Vagina (tissue), 2 donors: ENCODE measurements around the gene ANKUB1. TPM values are rescaled to one million over a fixed set of nuclear protein-coding genes. Genes with fewer than 3 reads are reported as not detected.

ENCODE experiments used
- DNase-seq, 2 donors: peaks; one replicate each; pipeline ENCODE4 v3.0.0-alpha.2; 2017; ENCODE audit errors: extremely low spot score in 2 of 2
- H3K27ac ChIP-seq: fragments of 200-600 bp; sonication (generic); one replicate; pipeline ENCODE4 v1.5.1; 2019
- H3K27me3 ChIP-seq: fragments of 200-600 bp; sonication (generic); one replicate; pipeline ENCODE4 v1.5.1; 2019
- H3K36me3 ChIP-seq, 2 donors: fragments of 200-600 bp; sonication (generic); one replicate each; pipeline ENCODE4 v1.5.1; 2017 to 2019
- H3K4me1 ChIP-seq: fragments of 200-600 bp; sonication (generic); one replicate; pipeline ENCODE4 v1.5.1; 2019
- H3K4me3 ChIP-seq, 2 donors: fragments of 200-600 bp; sonication (generic); 1 replicate in 1 of 2; 2 replicates in 1 of 2; pipeline ENCODE4 v1.5.1; 2016 to 2019
- H3K9me3 ChIP-seq: fragments of 200-600 bp; sonication (generic); one replicate; pipeline ENCODE4 v1.5.1; 2019
- POLR2A ChIP-seq, 2 donors: fragments of 450-650 bp; IDR thresholded peaks; one replicate each; pipeline ENCODE4 v1.6.1; 2017; ENCODE audit warnings: antibody characterized with exemption in 2 of 2, mild to moderate bottlenecking in 2 of 2, moderate library complexity in 2 of 2
- POLR2AphosphoS5 ChIP-seq, 2 donors: sonication (generic); formaldehyde crosslinking; IDR thresholded peaks; one replicate each; pipeline ENCODE4 v1.9.0; 2017; ENCODE audit warnings: antibody characterized with exemption in 2 of 2, mild to moderate bottlenecking in 2 of 2, low read depth in 1 of 2; ENCODE audit not compliant: insufficient read depth in 1 of 2
- intact Hi-C: fragments of 100-400 bp; cut with DNase I; formaldehyde crosslinking; loops from one replicate; pipeline ENCODE4 v1.15.1; 2023
- total RNA-seq: library from RNA; depleted of rRNA; stranded (reverse); fragments of >200 nt; gene quantifications from one replicate; pipeline ENCODE4 v1.2.3, GENCODE V29; 2016
- TF ChIP-seq, protein P1 (sequence below), 3 experiments: fragments of 450-650 bp in 2 of 3; fragments of 200-600 bp in 1 of 3; sonication (generic) in 1 of 3; IDR thresholded peaks; one replicate each; pipeline ENCODE4 v1.5.1; 2017 to 2019; ENCODE audit warnings: antibody characterized with exemption in 3 of 3, mild to moderate bottlenecking in 2 of 3, moderate library complexity in 2 of 3

ANKUB1 gene
- total RNA-seq, 1 donor from 2014 or later = not detected

DNA sequence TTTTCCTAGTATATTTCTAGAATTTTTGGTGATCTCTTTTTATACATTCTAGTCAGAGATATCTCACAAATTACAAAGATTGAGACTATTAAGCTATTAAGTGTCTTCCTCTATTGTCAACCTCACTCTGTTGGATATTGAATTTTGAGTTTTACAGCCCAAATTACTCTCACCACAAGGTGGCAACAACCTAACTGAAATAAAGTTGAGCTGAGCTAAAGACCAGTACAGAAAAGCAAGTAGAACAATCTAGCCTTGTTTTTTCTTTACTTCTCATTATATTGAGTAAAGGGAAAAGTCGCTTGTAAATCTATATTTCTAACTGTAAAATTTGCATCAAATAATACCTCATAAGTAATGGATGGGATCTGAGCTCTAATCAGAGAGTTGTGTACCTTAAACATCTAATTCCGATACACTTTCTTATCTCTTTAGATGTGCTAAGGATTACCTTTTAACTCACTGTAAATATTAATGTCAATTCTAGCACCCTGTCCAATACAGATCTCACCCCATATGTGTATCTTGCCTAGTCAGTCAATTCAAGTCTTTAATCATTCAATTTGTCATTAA is 26.5 kb downstream of the ANKUB1 start:
- Histone ChIP-seq H3K27ac (no peak overlapping the region), H3K4me3 (no peak overlapping the region), H3K9me3 (no peaks in the 10 kb centered on the region), H3K27me3 (no peaks in the 10 kb centered on the region), H3K4me1 (no peaks in the 10 kb centered on the region), H3K36me3 (no peaks in the 10 kb centered on the region)
- no peak for DNase-seq
- intact Hi-C loops = no loop called here
- TF ChIP-seq POLR2A (IDR thresholded peaks at IDR 0.05) = no peak
- TF ChIP-seq, protein P1, sequence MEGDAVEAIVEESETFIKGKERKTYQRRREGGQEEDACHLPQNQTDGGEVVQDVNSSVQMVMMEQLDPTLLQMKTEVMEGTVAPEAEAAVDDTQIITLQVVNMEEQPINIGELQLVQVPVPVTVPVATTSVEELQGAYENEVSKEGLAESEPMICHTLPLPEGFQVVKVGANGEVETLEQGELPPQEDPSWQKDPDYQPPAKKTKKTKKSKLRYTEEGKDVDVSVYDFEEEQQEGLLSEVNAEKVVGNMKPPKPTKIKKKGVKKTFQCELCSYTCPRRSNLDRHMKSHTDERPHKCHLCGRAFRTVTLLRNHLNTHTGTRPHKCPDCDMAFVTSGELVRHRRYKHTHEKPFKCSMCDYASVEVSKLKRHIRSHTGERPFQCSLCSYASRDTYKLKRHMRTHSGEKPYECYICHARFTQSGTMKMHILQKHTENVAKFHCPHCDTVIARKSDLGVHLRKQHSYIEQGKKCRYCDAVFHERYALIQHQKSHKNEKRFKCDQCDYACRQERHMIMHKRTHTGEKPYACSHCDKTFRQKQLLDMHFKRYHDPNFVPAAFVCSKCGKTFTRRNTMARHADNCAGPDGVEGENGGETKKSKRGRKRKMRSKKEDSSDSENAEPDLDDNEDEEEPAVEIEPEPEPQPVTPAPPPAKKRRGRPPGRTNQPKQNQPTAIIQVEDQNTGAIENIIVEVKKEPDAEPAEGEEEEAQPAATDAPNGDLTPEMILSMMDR (IDR thresholded peaks at IDR 0.05) = peak in 2 of 3 experiments; percentile 9 to 22

DNA sequence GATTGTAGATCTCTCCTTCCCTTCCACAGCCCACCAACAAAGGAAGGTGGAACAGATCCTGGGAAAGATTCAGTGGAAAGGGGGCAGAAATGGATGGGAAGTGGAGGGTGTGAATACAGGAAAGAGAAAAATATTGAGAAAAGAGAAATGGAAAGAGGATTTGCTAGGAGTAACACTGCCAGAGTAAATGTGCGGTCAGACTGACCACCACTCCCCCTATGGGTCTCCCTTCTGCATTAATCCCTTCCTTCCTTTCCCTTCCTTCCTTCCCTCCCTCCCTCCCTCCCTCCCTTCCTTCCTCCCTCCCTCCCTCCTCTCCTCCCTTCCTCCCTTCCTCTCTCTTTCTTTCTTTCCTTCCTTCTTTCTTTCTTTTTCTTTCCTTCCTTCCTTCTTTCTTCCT is 28.1 kb downstream of the ANKUB1 start:
- no peak for DNase-seq
- Histone ChIP-seq H3K9me3 (no peaks in the 10 kb centered on the region), H3K27ac (no peak overlapping the region), H3K36me3 (no peaks in the 10 kb centered on the region), H3K4me3 (no peak overlapping the region), H3K4me1 (no peaks in the 10 kb centered on the region), H3K27me3 (no peaks in the 10 kb centered on the region)
- TF ChIP-seq POLR2A (IDR thresholded peaks at IDR 0.05) (no peak), POLR2AphosphoS5 (IDR thresholded peaks at IDR 0.05; ENCODE audit: insufficient read depth in 1 of 2, low read depth in 1 of 2) (no peak)
- TF ChIP-seq, protein P1 (IDR thresholded peaks at IDR 0.05) = no peak
- intact Hi-C loops = no loop called here

DNA sequence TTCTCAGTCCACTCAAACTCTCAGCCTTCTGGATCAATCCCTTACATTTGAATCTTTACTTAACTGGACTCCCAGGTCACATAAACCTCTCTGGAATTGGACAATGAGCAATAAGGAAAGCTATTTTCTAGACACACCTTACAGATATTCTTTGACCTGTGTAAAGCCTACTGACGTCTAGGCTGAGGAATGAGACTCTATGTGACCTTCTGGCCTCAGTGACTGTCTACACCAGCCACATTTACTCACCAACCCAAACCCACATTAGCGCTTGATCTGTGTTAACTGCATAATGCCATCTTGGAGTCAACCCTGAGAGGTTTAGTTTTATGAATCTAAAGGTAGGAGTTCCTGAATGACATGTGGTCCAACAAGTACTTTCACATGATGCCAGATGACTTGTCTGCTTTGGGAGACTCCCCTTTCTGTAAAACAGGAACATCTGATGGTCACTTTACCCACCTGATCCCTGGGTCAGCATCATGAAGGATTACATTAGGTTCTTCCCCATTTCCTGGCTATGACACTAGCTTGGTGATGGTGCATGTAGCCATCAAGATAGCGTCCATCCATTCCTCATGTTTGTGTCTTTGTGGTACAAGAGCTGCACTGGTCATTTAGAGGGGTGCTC is 28.7 kb downstream of the ANKUB1 start:
- no peaks in the 10 kb centered on the region for H3K27me3 ChIP-seq
- no peaks in the 10 kb centered on the region for H3K36me3 ChIP-seq
- TF ChIP-seq, protein P1 (IDR thresholded peaks at IDR 0.05) = no peak
- intact Hi-C loops = no loop called here
- no peak overlapping the region for H3K27ac ChIP-seq
- H3K9me3 ChIP-seq = no peaks in the 10 kb centered on the region
- no peak for DNase-seq
- no peaks in the 10 kb centered on the region for H3K4me1 ChIP-seq
- no peak overlapping the region for H3K4me3 ChIP-seq

DNA sequence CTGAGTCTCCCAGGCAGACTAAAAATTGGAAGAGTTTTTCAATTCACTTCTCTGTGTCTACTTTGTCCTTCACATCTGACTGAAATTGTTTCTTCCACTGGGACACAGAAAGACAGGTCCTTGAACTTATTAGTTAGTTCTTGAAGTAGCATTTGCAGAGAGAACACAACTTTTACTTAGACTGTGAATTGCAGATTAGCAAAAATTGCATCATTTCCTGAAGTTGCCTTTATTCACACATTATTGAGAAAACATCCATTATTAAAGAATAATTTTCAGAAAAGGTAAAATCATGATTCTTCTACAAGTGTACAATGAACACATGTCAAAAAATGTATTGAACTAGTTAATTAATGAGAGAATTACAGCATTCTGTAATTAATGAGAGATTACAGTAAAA is 38.6 kb downstream of the ANKUB1 start:
- intact Hi-C loops = no loop called here
- TF ChIP-seq POLR2A (IDR thresholded peaks at IDR 0.05) (no peak), POLR2AphosphoS5 (IDR thresholded peaks at IDR 0.05; ENCODE audit: insufficient read depth in 1 of 2, low read depth in 1 of 2) (no peak)
- TF ChIP-seq, protein P1 (IDR thresholded peaks at IDR 0.05) = no peak

DNA sequence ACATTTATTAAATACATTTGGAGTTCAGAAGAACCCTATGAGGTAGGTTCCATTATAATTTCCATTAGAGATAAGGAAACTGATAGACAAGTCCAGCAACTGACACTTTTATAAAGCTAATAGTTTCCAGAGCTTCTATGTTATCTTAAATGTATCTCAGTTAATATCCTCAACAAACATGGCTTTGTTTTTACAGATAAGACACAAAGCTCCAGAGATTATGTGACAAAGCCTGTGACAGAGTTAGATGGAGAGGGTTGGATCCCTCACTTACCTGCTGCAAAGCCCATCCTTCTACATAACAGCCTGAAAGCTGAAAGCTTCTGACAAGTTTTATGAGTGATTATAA is 39.6 kb downstream of the ANKUB1 start:
- intact Hi-C loops = no loop called here
- H3K36me3 ChIP-seq = peaks cover 0 to 20% of the 10 kb centered on the region in 2 donors
- TF ChIP-seq POLR2A (IDR thresholded peaks at IDR 0.05) (no peak), POLR2AphosphoS5 (IDR thresholded peaks at IDR 0.05; ENCODE audit: insufficient read depth in 1 of 2, low read depth in 1 of 2) (no peak)
- TF ChIP-seq, protein P1 (IDR thresholded peaks at IDR 0.05) = no peak
- no peaks in the 10 kb centered on the region for H3K27me3 ChIP-seq
- DNase-seq = no peak
- peak overlapping the region; percentile 75 to 85 for H3K4me3 ChIP-seq
- peak overlapping the region; percentile 82 for H3K27ac ChIP-seq
- H3K4me1 ChIP-seq = peaks cover 25% of the 10 kb centered on the region
- H3K9me3 ChIP-seq = no peaks in the 10 kb centered on the region

More for the DNA sequence above, 38.6 kb downstream of the ANKUB1 start:
- no peak overlapping the region for H3K27ac ChIP-seq
- H3K9me3 ChIP-seq = no peaks in the 10 kb centered on the region
- H3K4me1 ChIP-seq = peaks cover 25% of the 10 kb centered on the region
- DNase-seq = no peak
- no peak overlapping the region for H3K4me3 ChIP-seq
- no peaks in the 10 kb centered on the region for H3K27me3 ChIP-seq
- H3K36me3 ChIP-seq = peaks cover 0 to 12% of the 10 kb centered on the region in 2 donors
